Measurements from ENCODE around the gene BMPR1B.
"Not testable (repeated sequence)": the region's sequence is repeated elsewhere in the genome, so short reads cannot be mapped to it uniquely, and the experiment has no call there.

The BMPR1B gene

GRCh38 chr4:95142932-95143331, 385.2 kb downstream of the BMPR1B start:
- no peak for DNase-seq (ENCODE audit: low read depth)

GRCh38 chr4:95151255-95151654, 393.5 kb downstream of the BMPR1B start:
- no peak for DNase-seq (ENCODE audit: low read depth)

- DNase-seq (ENCODE audit: low read depth) = no peak
Measured at GRCh38 chr4:95153182-95153581, 395.4 kb downstream of the BMPR1B start.

- no peak for DNase-seq (ENCODE audit: low read depth)
Measured at GRCh38 chr4:95155759-95156451, 398.1 kb downstream of the BMPR1B start.

GRCh38 chr4:95156452-95156765, 398.7 kb downstream of the BMPR1B start:
- no peak for DNase-seq (ENCODE audit: low read depth)

GRCh38 chr4:95157596-95157995, 399.8 kb downstream of the BMPR1B start:
- no peak for DNase-seq (ENCODE audit: low read depth)

GRCh38 chr4:95158045-95158444, 400.3 kb downstream of the BMPR1B start:
- no peak for DNase-seq (ENCODE audit: low read depth)

GRCh38 chr4:95158626-95159025, 400.9 kb downstream of the BMPR1B start:
- no peak for DNase-seq (ENCODE audit: low read depth)

- no peak for DNase-seq (ENCODE audit: low read depth)
Measured at GRCh38 chr4:95159384-95159783, 401.6 kb downstream of the BMPR1B start.

- no peak for DNase-seq (ENCODE audit: low read depth)
Measured at GRCh38 chr4:95161781-95162469, 404.2 kb downstream of the BMPR1B start.

GRCh38 chr4:95162867-95163266, 405.1 kb downstream of the BMPR1B start:
- no peak for DNase-seq (ENCODE audit: low read depth)

- DNase-seq (ENCODE audit: low read depth) = no peak
Measured at GRCh38 chr4:95165926-95166524, 408.3 kb downstream of the BMPR1B start.

- no peak for DNase-seq (ENCODE audit: low read depth)
Measured at GRCh38 chr4:95167805-95168204, 410.1 kb downstream of the BMPR1B start.

GRCh38 chr4:95170176-95170575, 412.4 kb downstream of the BMPR1B start:
- DNase-seq (ENCODE audit: low read depth) = no peak

GRCh38 chr4:95171377-95171776, 413.6 kb downstream of the BMPR1B start:
- not testable (repeated sequence) for DNase-seq (ENCODE audit: low read depth)

- DNase-seq (ENCODE audit: low read depth) = no peak
Measured at GRCh38 chr4:95178938-95179337, 421.2 kb downstream of the BMPR1B start.

- no peak for DNase-seq (ENCODE audit: low read depth)
Measured at GRCh38 chr4:95180531-95181242, 422.9 kb downstream of the BMPR1B start.

GRCh38 chr4:95181243-95181995, 423.7 kb downstream of the BMPR1B start:
- DNase-seq (ENCODE audit: low read depth) = no peak

- no peak for DNase-seq (ENCODE audit: low read depth)
Measured at GRCh38 chr4:95181996-95182306, 424.2 kb downstream of the BMPR1B start.

- DNase-seq (ENCODE audit: low read depth) = no peak
Measured at GRCh38 chr4:95183656-95184408, 426.1 kb downstream of the BMPR1B start.

- no peak for DNase-seq (ENCODE audit: low read depth)
Measured at GRCh38 chr4:95186666-95187065, 428.9 kb downstream of the BMPR1B start.
